Measurements from ENCODE around the gene BRMS1.
A peak's percentile ranks its signal among the peaks of the same experiment; 100 is the strongest.
"Not testable (repeated sequence)": the region's sequence is repeated elsewhere in the genome, so short reads cannot be mapped to it uniquely, and the experiment has no call there.

BRMS1 gene, protein sequence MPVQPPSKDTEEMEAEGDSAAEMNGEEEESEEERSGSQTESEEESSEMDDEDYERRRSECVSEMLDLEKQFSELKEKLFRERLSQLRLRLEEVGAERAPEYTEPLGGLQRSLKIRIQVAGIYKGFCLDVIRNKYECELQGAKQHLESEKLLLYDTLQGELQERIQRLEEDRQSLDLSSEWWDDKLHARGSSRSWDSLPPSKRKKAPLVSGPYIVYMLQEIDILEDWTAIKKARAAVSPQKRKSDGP

DNA sequence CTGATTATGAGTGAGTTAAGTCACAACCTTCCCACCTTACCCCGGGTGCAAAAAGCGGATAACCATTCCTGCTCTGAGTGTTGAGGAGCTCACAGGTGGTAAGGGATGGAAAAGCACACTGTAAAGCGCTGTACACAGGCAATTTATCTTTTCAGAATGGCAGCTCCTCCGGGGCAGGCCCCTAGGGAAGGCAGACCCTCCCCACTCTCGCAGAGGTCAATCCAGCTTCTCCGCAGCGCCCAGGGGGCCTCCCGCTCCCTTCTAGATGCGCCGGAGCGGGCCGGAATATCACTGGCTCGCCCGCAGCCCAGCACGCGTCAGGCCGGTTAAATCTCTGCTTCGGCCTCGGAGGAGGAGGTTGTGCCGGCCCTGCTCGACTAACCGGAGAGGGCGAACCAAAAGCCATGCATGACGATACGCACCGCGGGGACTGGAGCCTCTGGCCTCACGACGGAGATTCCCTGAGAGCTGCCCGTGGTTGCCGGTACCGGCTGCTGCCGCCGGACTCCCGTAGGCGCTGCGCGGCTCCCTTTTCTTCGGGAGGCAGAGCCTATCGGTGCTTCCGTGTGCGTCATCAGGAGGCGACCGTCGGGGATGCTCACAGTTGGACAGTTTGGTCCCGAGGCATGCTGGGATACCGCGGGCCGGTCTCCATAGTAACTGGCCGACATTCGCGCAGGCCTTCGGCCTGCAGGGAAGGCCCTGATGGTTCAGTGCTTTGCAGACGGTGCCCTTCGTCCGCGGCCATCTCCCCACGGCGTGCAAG, at the start of gene BRMS1:
Gene BRMS1, minus strand, starts transcription at position 555 of the 766 bp plus-strand sequence. CDS start 2,870 bp downstream, outside the sequence.
- peak; percentile 97 for DNase-seq

DNA sequence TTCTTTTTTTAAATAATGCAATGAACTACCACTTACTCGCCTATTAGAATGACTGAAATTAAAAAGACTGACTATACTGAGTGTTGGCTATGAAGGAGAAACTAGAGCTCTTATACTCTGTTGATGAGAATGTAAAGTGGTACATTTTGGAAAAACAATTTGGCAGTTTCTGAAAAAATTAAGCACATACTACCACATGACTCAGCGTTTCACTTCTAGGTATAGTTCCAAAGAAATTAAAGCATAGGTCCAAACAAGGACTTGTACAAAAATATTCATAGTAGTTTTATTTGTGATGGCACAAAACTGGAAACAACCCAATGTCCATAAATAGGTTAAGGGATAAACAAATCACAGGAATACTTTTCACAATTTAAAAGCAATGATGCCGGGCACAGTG, 49.0 kb upstream of the BRMS1 start:
- DNase-seq, result no peak

DNA sequence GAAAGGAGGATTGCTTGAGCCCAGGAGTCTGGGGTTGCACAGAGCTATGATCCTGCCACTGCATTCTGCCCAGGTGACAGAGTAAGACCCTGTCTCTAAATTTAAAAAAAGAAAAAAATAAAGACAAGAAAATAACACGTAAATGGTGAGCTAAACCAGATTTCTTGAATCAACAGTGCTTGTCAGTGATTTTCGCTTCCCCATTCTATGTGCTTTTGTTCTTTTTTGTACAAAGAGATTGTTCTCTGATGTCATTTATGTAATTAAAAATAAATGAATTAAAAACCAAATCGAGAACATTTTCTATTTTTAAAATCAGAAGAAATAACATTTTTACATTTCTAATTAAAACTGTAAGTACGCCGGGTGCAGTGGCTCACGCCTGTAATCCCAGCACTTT, 46.4 kb upstream of the BRMS1 start:
- DNase-seq, result no peak

DNA sequence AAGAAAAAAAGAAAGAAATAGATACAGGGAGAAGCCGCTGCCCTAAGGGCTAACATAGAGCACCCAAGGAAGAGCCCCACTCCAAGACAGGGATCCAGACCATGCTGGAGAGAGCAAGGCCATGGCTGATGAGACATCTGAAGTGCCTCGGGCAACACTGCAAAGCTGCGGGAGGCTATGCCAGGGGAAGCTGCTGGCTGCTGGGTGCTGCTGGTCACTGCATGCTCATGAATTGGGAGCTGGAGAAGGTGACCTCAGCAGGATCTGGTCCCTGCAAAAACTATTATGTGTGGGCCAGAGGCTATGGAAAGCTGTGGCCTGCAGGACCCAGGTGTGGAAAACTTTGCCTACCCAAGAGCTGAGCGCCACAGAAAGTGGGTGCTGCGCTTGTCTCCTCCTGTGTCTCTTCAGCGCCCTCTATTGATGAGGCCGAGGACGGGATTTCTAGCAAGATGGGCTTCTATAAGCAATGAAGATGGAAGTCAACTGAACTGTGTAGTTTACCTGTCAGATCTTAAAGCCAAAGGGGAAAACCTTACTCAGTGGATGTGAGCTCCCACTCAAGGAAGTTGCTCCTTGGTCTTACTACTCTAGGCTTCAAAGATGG, 44.0 kb upstream of the BRMS1 start:
- peak; percentile 75 for DNase-seq

DNA sequence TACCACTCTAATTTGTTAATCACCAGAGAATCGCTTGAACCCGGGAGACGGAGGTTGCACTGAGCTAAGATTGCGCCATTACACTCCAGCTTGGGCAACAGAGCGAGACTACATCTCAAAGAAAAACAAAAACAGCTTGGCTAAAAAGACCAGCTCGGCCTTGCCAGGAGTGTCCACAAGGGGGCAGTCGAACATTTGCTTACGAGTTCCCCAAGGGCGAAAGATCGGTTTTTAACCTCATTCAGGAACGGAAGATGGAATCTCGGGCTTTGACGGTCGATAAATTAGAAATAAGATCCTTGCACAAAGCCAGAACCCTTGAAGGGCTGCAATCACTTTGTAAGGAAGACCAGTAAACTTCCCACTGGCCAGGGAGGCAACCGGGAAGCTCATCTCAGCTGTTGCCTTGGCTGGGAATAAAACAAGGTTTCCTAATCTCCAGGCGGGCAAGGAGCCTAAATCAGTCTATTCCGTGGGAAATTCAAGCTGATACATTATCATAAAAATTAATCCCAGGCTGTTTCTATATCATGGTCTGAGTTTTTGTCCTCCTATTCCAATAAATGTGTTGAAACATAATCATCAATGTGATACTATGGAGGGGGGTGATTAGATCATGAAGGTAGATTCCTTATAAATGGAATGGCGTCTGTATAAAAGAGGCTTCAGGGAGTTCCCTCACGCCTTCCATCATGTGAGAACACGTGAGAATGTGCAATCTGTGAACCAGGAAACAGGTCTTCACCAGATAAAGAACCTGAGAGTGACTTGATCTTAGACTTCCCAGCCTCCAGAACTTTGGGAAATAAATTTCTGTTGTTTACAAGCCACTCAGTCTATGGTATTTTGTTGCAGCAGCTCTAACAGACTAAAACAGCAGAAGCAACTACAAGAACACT, 41.5 kb upstream of the BRMS1 start:
- peak; percentile 90 for DNase-seq

DNA sequence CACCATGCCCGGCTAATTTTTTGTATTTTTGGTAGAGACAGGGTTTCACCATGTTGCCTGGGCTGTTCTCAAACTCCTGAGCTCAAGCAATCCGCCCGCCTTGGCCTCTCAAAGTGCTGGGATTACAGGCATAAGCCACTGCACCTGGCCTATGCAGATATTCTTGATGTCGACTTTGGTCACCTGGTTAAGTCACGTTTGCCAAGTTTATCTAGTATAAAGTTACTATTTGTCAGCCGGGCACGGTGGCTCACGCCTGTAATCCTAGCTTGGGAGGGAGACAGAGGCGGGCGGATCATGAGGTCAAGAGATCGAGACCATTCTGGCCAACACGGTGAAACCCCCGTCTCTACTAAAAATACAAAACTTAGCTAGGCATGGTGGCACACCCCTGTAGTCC, 39.4 kb upstream of the BRMS1 start:
- not testable (repeated sequence) for DNase-seq

DNA sequence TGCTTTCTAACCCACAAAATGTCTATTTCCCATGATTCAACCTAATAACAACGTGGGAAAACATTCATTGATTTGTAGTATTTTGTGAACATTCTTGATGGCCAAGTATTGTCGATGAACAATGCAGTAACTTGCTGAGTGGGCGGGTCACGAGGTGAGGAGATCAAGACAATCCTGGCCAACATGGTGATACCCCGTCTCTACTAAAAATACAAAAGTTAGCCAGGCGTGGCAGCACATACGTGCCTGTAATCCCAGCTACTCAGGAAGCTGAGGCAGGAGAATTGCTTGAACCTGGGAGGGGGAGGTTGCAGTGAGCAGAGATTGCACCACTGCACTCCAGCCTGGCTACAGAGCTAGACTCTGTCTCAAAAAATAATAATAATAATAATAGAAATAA, 35.4 kb upstream of the BRMS1 start:
- DNase-seq, result not testable (repeated sequence)

DNA sequence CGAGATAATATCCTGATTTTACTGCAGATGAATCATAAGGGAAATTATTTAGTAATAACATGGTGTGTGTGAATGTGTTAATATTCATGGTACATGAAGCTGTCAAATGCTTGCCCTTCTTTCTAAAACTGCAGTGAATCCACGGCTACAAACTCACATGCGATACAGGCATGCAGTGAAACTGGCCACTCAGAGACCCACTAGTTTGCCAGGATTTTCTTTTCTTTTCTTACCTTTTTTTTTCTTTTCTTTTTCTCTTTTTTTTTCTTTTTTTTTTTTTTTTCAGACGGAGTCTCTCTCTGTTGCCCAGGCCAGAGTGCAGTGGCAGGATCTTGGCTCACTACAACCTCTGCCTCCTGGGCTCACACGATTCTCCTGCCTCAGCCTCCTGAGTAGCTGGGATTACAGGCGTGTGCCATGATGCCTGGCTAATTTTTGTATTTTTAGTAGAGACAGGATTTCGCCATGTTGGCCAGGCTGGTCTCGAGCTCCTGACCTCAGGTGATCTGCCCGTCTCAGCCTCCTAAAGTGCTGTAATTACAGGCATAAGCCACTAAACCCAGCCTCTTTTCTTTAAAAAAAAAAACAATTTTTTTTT, 28.9 kb upstream of the BRMS1 start:
- DNase-seq, result not testable (repeated sequence)

DNA sequence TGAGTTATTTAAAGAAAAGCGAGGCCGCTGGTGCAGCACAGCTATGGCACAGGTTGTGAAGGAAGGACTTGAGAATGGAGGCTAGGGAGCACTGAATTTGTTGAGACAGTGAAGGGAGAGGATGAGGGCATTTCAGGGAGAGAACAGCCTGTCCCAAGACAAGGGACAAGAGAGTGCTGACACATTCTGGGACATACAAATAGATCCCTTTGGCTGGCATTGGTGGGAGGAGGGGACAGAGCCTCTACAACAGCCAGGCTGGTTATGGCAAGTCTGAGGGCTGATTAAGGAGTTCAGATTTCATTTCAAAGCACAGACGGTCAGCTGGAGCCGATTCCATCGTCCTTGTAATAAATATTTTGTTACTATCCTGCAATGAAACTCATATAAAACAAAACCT, 28.4 kb upstream of the BRMS1 start:
- no peak for DNase-seq

DNA sequence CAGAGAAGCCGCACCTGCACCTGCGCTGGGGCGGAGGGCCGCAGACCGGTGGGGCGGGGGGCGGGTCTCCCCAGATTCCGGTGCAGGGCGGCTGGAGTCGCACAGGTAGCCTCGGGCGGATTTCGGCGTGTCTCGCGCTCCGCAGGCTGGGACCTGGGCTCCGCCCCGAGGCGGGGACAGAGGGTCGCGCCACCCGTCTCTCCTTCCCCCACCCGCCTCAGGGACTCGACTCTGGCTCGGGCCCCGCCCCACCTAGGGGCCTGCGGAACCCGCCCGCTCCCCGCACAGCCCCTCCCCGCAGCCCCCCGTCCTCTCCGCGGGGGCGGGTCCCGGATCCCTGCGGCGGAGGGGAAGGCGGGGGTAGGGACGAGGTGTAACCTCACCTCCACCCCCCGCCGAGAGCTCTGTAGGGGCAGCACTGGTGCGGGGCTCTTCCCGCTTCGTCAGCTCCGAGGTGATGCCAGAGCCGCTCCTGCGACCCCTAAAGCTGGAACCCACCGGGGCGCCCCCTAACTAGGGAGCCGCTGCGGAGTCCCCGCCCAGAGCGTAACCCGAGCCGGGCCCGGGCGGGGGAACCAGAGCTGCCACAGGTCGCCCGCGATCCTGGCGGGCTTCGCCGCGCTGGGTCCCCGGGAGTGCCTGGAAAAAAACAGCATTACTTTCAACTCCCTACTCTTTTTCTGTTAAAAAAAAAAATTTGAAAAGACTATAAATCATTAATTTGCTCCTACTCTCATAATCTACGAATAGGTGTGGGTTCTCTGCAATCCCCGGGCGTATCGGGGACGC, 26.9 kb upstream of the BRMS1 start, which contains the start of gene SLC29A2:
Gene SLC29A2, minus strand, starts transcription at position 134 of the 789 bp plus-strand sequence. CDS start 169 bp downstream, outside the sequence.
- DNase-seq, result no peak

DNA sequence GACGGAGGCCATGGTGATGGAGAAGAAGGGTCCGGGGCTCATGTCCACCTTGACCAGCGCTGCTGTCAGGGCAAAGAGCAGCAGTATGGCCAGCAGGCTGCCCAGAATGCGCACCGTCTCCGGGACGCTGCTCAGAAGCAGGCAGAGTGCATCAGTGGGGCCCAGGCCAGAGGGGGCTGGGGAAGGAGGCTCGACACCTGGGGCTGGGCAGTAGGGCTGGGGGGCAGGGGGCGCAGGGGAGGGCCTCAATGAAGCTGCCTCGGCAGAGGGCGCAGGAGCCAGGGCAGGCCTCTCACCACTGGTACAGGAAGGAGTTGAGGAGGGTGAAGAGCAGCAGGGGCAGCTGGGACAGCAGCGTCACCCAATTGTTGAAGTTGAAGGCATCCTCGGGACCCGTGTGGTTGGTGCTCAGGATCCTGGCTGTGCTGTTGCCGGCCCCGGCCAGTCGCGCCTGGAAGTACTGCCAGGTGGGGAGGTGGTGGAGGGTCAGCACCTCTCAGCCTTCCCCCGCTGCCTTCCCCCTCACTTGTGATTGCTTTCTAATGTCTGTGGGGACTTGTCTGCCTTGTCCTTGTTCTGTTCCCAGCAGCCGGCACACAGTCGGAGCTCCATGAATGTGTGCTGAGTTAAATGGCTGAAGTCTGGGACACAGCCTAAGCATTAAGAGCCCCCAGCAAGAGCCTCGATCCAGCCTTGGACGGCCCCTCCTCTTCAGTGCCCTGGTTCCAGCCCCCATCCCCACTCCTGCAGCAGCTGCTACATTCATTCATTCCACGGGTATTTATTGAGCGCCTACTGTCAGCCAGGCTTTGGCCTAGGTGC, 24.4 kb upstream of the BRMS1 start:
- no peak for DNase-seq

DNA sequence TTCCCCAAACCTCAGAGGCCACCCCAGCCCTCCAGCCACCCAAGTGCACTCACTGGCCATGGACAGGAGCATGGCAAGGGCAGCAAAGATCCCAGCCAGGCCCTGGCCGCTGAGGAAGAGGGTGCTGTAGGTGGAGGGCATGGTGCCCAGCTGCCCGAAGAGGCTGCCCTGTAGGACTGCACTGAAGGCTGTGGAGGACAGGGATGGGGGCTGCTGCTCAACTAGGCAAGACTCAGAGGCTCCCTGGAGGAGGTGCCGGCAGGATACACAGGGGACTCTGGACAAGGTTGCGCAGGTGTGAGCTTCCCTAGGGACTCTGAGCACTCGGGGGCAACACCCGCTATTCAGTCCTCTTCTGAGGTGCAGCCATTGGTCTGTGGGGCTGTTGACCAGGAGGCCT, 23.6 kb upstream of the BRMS1 start:
- DNase-seq, result no peak

DNA sequence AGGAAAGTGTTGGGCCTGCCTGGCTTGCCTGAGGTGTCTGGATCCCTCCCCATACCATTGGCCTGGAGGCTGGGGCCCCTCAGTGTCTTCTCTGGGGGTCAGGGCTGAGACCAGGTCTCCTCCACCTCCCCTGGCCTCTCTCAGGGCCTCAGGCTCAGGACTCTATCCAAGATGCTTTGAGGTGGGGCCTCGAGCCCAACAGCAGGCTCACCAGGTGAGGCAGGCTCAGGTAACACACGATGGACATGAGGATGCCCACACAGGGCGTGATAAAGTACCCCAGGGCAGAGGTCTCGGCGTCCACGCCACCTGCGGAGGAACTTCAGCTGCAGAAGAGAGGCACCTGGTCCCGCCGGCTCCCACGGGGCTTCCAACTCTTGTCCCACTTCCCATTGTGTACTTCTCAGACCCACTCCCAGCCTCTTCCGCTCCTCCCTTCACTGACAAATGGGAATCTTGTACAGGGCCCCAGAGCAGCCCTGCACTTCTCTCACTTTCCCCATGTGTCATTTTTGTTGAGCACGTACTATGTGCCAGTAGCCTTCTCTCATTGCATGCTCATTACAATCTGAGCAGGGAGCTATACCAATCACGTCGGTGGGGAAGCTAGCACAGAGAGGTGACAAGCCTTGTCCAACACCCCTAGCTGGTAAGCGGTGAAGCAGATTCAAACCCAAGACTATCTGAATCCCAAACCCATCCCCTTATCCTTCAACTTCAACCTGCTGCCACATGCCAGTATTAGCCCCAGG, 22.8 kb upstream of the BRMS1 start:
- no peak for DNase-seq

DNA sequence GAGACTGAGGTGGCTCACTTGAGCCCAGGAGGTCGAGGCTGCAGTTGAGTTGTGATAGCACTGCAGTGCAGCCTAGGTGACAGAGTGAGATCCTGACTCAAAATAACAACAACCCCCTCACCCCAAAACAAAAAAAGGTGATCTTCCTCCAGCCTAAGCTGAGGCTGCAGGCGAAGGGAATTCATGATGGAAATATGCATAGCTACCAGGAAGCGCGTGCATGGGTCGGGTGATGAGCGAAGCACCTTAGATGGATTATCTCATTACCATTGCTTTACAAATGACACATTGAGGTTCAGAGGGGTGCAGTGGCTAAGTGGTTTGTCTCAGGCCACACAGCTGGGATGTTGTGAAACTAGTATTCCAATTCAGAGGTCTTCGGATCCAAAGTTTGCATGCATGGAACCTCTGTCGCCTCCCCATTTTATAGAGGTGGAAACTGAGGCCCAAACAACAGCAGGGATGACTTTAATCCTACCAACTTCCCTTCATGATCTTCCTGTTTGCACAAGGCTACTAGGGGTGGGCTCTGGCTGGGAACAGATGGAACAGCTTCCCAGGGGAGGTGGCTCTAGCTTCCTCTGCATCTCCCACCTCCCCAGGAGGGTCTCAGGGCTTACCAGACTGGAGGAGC, 22.1 kb upstream of the BRMS1 start:
- no peak for DNase-seq

DNA sequence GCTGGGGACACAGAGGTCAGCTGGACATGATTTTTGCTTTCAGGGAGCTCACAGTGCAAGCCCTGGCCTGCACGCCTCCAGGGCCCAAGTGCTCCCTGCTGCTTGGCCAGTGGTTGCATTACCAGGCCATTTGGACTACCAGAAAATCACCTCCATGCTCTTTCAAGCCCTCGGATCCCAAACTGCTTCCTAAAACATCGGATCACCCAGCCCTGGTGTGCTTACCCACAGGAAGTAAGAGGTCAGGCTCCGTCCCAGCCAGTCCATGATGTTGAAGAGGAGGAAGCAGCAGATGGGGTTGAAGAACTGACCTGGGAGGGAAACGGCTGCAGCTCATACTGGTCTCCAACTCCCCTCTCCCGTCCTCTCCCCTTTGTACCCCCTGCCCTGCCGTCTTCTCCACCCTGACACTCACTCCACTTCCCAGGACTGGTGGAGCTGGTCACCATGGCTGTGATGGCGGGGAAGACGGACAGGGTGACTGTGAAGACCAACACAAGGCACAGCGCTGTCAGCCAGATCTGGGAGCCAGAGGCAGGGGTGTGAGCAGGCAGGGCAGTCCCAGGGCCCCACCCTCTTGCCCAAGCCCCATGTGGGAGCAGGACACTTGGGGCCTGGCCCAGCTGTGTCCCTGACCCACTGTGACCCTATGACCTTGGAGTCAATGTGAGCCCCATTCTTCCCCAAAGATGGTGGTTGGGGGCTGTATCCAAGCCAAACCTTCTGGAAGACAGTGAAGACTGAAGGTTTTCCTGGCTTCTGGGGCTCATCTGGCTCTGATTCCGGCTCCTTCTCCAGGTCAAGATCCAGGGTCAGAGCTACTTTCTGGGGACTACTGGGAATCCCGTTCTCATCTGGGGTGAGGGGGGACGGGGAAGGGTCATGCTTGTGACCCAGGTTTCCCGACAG, 21.1 kb upstream of the BRMS1 start:
- DNase-seq, result no peak

DNA sequence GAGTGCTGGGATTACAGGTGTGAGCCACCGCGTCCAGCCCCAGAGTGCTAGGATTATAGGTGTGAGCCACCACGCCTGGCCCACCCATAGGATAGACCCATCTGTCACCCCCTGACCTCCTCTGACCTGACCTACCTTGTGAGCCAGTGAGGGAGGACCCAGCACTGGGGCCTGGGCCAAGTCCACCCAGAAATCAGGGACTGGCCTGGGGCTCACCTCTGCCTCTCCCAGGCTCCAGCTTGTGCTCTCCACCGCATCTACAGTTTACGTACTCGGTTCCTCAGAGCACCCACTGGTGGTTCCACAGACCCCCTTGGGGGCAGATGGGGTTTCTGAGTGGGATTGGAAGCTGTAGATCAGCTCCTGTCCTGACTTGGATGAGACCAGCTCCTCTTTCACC, 20.3 kb upstream of the BRMS1 start:
- no peak for DNase-seq

DNA sequence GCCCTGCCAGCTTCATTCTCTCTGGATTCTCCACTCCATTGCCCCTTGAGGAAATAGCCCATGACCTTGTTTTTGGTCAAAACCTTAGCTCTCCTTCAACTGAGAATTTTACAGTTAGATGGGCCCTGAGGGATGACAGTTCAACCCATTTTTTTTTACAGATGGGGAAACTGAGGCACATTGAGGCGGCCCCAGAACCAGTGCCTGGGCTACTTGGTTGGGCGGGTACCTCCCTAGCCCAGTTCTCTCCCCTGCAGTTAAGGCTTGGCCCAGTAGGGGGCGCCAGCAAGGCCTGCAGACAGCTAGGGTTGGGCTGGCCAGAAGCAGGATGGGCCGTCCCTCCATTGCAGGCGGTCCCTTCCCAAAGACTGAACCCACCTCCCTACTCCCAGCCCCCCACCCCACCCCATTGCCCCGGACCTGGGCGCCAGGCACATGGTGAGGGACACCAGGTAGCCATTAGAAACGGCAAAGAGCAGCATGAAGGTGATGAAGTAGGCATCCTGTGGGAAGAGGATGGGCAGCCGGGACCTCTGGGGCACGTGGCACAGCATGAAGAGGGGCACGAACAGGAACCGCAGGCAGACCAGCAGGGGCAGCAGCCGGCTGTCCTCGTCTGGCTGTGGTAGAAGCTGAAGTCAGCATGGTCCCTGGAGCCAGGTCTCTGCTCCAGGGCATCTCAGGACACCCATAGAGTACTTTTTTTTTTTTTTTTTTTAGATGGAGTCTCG, 19.1 kb upstream of the BRMS1 start:
- DNase-seq, result peak; percentile 64

DNA sequence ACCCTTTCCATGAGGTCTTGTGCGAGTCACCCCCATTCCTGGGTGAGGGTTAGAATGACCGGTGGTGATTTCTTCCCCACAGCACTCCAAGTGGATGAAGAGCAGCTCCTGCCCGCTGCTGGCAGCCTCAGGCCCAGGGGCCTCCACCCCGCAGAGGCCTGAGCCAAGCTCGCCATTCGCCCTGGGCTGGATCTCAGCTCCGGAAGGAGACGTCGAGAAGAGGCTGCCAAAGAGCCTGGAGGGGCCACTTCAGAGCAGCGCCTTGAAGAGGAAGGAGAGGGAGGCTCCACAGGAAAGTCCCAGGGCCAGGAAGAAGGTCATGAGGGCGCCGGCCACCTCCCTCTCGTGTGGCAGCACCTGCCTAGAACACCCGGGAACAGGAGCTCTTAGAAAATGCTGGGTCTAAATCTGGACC, 18.3 kb upstream of the BRMS1 start:
- no peak for DNase-seq

All from suppressor macrophage treated with lipopolysaccharide for 4 hours (primary cell).